IMR-90 (cell line): ENCODE data around the gene PPP1R12B. TPM values are rescaled to one million over a fixed set of nuclear protein-coding genes. Genes with fewer than 3 reads are reported as not detected.

Experiments
- CTCF ChIP-seq: conservative IDR thresholded peaks from 2 replicates; pipeline ENCODE4 v1.5.1; 2012; ENCODE audit warnings: mild to moderate bottlenecking, low read depth, low read length, improper control_type of control experiment
- polyA plus RNA-seq, 3 experiments: library from polyadenylated mRNA; depleted of rRNA; stranded (reverse); fragments of >200 nt; gene quantifications; 2 replicates each; pipeline ENCODE4 v1.2.3, GENCODE V29; 2012; ENCODE audit warnings: low replicate concordance in 1 of 3
- total RNA-seq: library from RNA; depleted of rRNA; stranded (reverse); fragments of >200 nt; gene quantifications from 2 replicates; pipeline ENCODE4 v1.2.3, GENCODE V29; 2012

Gene PPP1R12B
- total and polyA plus RNA-seq, 2 of the 4 experiments (the other 2 are of a cell fraction): 8.5 to 12.0 TPM

GRCh38 chr1:202597090-202597761 is 248.7 kb downstream of the PPP1R12B start (continued):
- TF ChIP-seq CTCF: no peak
